Nephron progenitor cell (in vitro differentiated cells): ENCODE data around the gene IRGC.

ENCODE experiments used
- DNase-seq: peaks from one replicate; pipeline ENCODE4 v3.0.0; 2021
- H3K27ac Mint-ChIP-seq: 2 replicates; pipeline ENCODE4 v1.8.0; 2021; ENCODE audit warnings: mild to moderate bottlenecking, moderate library complexity, mixed read lengths
- H3K27me3 Mint-ChIP-seq: 2 replicates; pipeline ENCODE4 v1.8.0; 2021; ENCODE audit warnings: mild to moderate bottlenecking, low read depth, mixed read lengths; ENCODE audit not compliant: poor library complexity
- H3K36me3 Mint-ChIP-seq: 2 replicates; pipeline ENCODE4 v1.8.0; 2021; ENCODE audit warnings: low read depth, mixed read lengths
- H3K4me1 Mint-ChIP-seq: 2 replicates; pipeline ENCODE4 v1.8.0; 2021; ENCODE audit warnings: mixed read lengths
- H3K4me3 Mint-ChIP-seq: 2 replicates; pipeline ENCODE4 v1.8.0; 2021; ENCODE audit warnings: mild to moderate bottlenecking, moderate library complexity, mixed read lengths
- H3K9me3 Mint-ChIP-seq: 2 replicates; pipeline ENCODE4 v1.8.0; 2021; ENCODE audit warnings: mild to moderate bottlenecking, moderate library complexity, mixed read lengths
- TF ChIP-seq, protein P1 (sequence below): fragments of 200-600 bp; sonication (generic); IDR thresholded peaks from 2 replicates; pipeline ENCODE4 v1.5.0; 2021; ENCODE audit warnings: antibody characterized with exemption

IRGC gene

DNA sequence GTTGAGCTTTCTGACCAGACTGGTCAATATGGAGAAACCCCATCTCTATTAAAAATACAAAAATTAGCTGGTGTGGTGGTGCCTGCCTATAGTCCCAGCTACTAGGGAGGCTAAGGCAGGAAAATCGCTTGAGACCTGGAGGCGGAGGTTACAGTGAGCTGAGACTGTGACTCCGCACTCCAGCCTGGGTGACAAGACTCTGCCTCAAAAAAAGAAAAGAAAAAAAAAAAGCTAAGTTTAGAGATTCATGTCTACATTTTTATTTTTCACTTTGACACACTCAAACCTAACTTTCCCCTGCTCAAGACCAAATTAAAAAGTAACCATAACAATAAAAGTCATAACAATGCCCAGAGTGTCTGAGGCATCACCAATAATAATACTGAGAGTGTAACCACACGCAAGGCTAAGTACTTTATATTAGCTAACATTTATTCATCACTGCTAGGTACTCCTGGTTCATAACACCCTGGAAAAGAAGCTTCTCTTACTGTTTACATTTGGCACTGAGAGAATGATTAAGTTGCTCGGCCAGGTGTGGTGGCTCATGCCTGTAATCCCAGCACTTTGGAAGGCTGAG, 5.7 kb downstream of the IRGC start:
- Mint-ChIP-seq H3K9me3 (no peaks in the 10 kb centered on the region), H3K4me3 (no peak overlapping the region), H3K36me3 (no peaks in the 10 kb centered on the region), H3K27ac (peak overlapping the region; percentile 65), H3K27me3 (peaks cover 4% of the 10 kb centered on the region), H3K4me1 (no peaks in the 10 kb centered on the region)
- DNase-seq, result no peak
- TF ChIP-seq, protein P1, sequence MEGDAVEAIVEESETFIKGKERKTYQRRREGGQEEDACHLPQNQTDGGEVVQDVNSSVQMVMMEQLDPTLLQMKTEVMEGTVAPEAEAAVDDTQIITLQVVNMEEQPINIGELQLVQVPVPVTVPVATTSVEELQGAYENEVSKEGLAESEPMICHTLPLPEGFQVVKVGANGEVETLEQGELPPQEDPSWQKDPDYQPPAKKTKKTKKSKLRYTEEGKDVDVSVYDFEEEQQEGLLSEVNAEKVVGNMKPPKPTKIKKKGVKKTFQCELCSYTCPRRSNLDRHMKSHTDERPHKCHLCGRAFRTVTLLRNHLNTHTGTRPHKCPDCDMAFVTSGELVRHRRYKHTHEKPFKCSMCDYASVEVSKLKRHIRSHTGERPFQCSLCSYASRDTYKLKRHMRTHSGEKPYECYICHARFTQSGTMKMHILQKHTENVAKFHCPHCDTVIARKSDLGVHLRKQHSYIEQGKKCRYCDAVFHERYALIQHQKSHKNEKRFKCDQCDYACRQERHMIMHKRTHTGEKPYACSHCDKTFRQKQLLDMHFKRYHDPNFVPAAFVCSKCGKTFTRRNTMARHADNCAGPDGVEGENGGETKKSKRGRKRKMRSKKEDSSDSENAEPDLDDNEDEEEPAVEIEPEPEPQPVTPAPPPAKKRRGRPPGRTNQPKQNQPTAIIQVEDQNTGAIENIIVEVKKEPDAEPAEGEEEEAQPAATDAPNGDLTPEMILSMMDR, result no peak

DNA sequence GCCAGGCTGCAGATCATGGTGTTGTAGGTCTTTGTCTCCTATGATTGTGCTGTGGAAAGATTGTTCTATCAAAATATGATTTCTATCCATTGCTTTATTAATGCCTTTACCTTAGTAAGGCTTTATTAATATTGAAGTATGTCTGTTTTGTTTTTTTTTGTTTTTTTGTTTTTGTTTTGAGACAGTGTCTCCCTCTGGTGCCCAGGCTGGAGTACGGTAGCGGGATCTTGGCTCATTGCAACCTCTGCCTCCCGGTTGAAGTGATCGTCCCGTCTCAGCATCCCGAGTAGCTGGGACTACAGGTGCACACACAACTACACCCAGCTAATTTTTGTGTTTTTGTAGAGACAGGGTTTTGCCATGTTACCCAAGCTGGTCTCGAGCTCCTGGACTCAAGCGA, 7.7 kb downstream of the IRGC start:
- Mint-ChIP-seq H3K36me3 (peaks cover 8% of the 10 kb centered on the region), H3K4me1 (no peaks in the 10 kb centered on the region), H3K4me3 (no peak overlapping the region), H3K9me3 (no peaks in the 10 kb centered on the region), H3K27ac (no peak overlapping the region), H3K27me3 (peaks cover 4% of the 10 kb centered on the region)
- no peak for DNase-seq
- TF ChIP-seq, protein P1, result no peak

DNA sequence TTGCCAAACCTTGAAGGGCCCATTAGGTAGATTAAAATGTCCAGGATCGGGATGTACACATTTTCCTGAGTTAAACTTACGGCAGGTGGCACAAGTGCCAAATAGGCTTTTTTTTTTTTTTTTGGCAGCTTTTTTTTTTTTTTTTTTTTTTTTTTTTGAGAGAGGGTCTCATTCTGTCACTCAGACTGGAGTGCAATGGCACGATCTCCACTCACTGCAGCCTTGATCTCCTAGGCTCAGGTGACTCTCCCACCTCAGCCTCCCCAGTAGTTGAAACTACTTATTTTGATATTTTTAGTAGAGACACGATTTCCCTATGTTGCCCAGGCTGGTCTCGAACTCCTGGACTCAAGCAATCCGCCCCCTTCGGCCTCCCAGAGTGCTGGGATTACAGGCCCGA, 9.0 kb downstream of the IRGC start:
- DNase-seq, result no peak
- Mint-ChIP-seq H3K4me1 (no peaks in the 10 kb centered on the region), H3K36me3 (peaks cover 20% of the 10 kb centered on the region), H3K27ac (no peak overlapping the region), H3K9me3 (no peaks in the 10 kb centered on the region), H3K27me3 (peaks cover 4% of the 10 kb centered on the region), H3K4me3 (no peak overlapping the region)
- TF ChIP-seq, protein P1, result no peak

DNA sequence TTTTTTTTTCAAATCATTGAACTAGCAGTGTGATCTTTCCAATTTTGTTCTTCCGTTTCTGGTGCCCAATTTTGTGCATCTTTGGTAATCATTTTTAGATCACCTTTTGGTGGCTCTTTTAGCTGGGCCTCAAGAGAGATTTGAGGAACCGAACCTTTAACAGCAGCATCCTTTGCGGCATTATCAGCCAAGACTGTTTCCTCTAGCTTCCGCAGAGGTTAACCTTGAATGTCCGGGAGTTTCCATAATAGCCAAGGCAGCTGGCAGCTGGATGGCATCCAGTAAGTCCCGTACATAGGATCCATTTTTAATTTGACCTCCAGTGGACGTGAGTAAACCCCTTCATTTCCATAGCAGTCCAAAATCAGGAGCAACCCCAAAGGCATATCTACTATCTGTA, 9.6 kb downstream of the IRGC start:
- Mint-ChIP-seq H3K36me3 (peaks cover 26% of the 10 kb centered on the region), H3K9me3 (no peaks in the 10 kb centered on the region), H3K4me3 (no peak overlapping the region), H3K4me1 (no peaks in the 10 kb centered on the region), H3K27ac (no peak overlapping the region), H3K27me3 (peaks cover 4% of the 10 kb centered on the region)
- TF ChIP-seq, protein P1, result no peak
- no peak for DNase-seq

DNA sequence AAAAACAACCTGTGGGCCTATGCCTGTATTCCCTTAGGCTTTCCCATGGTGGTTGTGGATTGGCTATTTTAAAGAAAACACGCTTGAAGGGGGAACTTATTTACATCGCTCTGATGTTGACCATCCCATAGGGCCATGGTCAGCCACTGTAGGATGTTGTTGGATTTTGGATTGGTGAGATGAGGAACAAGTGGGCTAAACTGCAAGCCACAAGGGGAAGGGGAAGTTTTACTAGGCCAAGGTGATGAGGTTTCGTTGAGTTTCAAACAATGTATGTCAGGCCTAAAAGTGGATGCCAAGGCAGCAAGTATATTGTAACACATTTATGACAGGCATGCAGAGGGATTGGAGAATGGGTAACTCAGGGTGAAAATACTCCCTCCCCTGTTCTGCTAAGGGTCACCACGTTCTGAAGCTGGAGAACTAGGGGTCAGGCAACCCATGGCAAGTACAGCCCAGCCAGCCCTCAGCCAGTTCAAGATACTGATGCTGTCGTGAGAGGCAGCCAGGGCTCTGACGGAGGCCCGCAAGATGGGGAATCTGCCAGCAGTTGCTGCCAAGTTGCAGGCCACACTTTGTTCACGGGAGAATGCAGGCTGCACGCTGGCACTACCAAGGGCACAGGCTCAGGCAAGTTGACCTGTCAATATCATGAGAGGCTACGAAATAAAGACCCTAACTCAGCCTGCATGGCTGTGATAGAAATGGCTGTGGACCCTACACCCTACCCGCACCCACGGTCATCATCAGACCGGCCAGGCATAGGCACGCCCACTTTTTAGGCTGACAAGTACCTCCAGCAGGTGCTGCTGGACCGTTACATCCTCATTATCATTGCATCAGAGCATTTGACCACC, 11.1 kb downstream of the IRGC start:
- Mint-ChIP-seq H3K4me1 (no peaks in the 10 kb centered on the region), H3K27me3 (no peaks in the 10 kb centered on the region), H3K27ac (no peak overlapping the region), H3K9me3 (no peaks in the 10 kb centered on the region), H3K4me3 (no peak overlapping the region), H3K36me3 (peaks cover 28% of the 10 kb centered on the region)
- no peak for DNase-seq
- TF ChIP-seq, protein P1, result no peak

DNA sequence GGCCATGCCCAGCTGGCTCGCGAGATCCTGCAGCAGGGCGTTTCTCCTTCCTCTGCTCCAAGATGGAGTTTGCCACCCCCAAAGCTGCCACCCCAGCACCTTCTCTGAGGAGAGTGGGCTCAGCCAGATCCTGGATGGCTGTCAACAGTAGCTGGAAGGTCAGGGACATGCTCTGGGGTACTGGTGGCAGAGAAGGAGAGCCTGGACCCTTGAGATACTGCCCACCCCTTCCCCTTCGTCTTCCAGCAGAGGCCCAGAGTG, 11.6 kb downstream of the IRGC start:
- peaks cover 34% of the 10 kb centered on the region for H3K36me3 Mint-ChIP-seq
- no peak overlapping the region for H3K4me3 Mint-ChIP-seq
- no peak overlapping the region for H3K27ac Mint-ChIP-seq
- no peak for DNase-seq
- H3K4me1 Mint-ChIP-seq, result no peaks in the 10 kb centered on the region
- no peaks in the 10 kb centered on the region for H3K9me3 Mint-ChIP-seq
- TF ChIP-seq, protein P1, result no peak
- no peaks in the 10 kb centered on the region for H3K27me3 Mint-ChIP-seq
